ENCODE results near the gene C9orf57. TPM values are rescaled to one million over a fixed set of nuclear protein-coding genes. Genes with fewer than 3 reads are reported as not detected.
"Not testable (repeated sequence)": the region's sequence is repeated elsewhere in the genome, so short reads cannot be mapped to it uniquely, and the experiment has no call there.

Gene C9orf57, protein sequence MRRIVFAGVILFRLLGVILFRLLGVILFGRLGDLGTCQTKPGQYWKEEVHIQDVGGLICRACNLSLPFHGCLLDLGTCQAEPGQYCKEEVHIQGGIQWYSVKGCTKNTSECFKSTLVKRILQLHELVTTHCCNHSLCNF
- polyA plus RNA-seq (ENCODE audit: insufficient read length in 3 of 3) = not detected

DNA sequence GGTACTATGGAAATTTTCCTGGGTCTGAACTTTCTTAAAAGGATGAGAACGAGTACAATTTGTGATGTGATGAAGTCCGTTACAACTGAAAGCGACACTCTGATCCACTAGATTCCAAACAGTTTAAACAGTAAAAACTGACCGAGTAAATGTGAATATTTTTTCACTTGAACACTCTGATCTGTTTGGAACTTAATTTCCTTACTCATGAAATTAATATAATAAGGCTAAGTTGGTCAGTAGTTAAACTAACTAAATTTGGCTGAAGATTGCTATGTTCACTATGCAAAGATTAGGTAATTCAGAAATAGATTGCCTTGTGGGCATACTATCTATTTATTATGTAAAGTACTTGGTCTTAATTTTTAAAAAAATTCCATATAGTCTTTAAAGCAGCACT is at the start of gene C9orf57:
Gene C9orf57 (minus strand): TSS at position 101 of the 400 bp plus-strand sequence. CDS start 1,282 bp downstream, outside the sequence.
- DNase-seq (ENCODE audit: low read depth in 3 of 3, low spot score in 2 of 3) = no peak

DNA sequence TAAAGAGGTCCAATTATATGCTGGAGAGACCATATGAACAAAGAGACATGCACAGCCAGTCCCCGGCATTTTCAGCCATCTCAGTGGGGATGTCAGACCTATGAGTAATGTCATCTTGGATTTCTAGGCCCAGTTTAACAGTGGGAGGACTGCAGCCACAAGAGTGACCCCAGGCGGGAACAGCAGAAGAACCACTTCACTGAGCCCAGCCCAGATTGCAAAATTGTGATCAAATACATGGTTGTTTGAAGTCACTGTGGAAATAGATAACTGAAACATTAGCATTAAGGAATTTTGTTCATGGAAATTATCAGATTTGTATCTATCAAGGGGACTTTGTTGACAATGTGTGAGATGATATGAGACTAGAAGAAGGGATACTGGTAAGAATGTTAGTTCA is 42.1 kb upstream of the C9orf57 start:
- no peak for DNase-seq (ENCODE audit: low read depth in 3 of 3, low spot score in 2 of 3)

DNA sequence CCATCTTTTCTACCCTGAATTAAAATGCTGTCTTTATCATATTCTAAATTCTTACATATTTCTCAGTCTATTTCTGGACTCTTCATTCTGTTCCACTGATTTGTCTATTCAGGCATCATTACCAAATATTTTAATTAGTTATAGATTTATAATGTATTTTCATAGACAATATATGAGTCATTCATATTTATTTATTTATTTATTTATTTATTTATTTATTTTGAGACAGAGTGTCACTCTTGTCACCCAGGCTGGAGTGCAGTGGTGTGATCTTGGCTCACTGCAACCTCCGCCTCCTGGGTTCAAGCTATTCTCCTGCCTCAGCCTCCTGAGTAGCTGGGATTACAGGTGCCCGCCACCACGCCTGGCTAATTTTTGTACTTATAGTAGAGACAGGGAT is 35.1 kb upstream of the C9orf57 start:
- not testable (repeated sequence) for DNase-seq (ENCODE audit: low read depth in 3 of 3, low spot score in 2 of 3)

DNA sequence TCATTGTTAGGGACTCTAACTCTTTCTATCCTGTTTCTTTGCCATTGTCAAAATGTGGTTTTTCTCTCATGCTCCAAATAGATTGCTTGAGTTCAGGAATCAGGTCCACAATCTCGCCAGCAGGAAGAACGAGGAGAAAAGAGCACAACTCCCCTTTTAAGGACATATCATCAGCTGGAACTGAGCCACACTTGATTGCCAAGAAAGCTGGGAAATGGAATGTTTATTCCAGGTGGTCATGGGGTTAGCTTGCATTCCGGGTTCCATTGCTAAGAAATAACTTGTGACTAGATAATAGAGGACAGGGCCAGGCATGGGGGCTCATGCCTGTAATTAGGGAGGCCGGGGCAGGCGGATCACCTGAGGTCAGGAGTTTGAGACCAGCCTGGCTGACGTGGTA is 32.4 kb upstream of the C9orf57 start:
- no peak for DNase-seq (ENCODE audit: low read depth in 3 of 3, low spot score in 2 of 3)

DNA sequence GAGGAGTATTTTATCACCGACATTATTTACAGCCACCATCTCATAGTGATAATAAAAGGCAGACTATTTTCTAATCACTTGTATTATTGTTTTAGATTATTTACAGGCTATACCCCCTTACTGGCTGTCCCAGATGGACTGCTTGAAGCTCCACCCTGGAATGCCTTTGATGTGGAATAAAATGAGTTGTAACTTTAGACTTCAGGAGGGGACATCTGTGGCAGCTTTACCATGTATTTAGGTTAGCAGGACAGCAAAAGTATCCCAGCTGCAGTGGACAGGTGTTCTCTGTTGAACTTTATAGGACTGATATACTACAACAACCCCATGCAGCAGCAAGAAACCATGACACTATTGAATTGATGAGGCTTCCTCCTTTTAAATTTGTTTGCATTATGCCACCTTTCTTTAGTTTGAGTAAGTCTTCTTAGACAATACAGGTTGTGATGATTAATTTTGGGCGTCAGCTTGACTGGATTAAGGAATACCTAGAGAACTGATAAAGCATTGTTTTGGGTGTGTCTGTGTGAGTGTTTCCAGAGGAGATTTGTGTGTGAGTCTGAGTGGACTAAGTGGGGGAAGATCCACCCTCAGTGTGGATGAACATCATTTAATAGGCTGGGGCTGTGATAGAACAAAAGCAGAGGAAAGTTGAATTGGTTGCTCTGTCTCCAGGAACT is 29.2 kb upstream of the C9orf57 start:
- peak; percentile 3 to 9 (median 5) for DNase-seq (ENCODE audit: low read depth in 3 of 3, low spot score in 2 of 3)

DNA sequence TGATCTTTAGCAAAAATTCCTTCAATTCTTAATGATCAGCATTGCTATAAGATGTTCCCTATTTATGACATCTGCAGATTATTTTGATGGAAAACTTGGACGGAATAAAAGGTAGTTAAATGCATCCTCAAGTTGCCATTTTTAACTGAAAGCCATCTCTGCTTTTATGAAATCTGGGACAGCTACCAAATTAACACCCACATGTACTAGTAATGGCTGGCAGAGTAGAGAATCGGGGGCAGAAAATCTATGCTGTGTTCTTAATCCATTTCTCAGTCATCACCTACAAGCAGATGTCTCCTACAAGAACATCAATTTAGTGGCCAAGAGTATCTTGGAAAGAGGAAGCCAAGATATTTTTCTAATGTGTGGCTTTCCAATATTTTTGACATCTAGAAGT is 22.1 kb upstream of the C9orf57 start:
- DNase-seq (ENCODE audit: low read depth in 3 of 3, low spot score in 2 of 3) = no peak

DNA sequence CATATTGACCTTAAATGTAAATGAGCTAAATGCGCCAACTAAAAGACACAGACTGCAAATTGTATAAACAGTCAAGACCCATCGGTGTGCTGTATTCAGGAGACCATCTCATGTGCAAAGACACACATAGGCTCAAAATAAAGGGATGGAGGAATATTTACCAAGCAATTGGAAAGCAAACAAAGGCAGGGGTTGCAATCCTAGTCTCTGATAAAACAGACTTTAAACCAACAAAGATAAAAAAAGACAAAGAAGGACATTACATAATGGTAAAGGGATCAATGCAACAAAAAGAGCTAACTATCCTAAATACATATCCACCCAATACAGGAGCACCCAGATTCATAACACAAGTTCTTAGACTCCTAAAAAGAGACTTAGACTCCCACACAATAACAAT is 14.3 kb upstream of the C9orf57 start:
- DNase-seq (ENCODE audit: low read depth in 3 of 3, low spot score in 2 of 3) = not testable (repeated sequence)

DNA sequence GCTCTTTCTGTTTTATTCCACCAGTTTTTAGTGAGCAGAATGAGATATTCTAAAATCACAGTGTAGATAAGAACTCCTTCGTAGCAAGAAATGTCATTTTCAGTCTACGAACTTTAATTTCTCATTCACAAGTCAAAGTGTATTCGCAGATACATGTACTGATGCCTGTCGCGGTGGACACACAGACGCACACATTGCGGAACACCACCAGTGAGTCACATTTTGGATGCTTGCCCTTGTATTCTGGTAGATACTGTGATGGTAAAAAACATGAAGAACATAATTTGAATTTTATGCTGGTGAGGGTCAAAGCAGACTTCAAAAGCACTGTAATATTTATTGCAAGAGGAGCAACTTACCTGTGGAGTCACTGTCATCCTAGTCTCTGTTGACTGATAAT is 4.7 kb upstream of the C9orf57 start:
- DNase-seq (ENCODE audit: low read depth in 3 of 3, low spot score in 2 of 3) = no peak

DNA sequence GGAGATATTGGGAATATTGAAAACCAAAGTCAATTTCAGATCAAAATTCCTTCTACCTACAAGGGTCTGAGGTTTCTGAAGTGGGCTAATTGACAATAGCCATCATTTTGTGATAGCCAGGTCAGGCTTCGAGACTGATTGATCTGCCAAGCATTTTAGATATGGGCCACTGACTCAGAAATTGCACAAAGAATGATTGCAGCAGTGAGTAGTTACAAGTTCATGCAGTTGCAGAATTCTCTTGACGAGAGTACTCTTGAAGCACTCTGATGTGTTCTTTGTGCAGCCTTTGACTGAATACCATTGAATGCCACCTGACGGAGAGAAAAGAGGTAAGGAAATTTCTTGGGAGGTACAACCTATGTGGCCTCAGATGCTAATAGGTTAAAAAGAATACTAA is 8.3 kb downstream of the C9orf57 start:
- DNase-seq (ENCODE audit: low read depth in 3 of 3, low spot score in 2 of 3) = no peak

DNA sequence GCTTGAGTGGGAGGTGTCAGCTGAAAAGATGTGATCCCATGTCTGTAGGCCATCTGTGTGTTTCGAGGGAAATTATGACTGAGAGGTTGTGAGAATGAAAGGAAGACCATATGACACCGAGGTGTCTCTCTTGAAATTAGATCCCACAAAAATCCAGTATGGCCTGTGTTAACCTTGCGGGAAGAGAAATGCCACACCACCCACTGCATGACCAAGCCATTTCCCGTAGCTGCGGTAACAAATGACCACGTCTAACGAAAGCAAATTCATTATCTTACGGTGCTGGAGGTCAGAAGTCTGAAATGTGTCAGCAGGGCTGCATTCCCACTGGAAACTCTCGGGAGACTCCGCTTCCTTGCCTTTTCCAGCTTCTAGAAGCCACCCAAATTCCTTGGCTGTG is 11.6 kb downstream of the C9orf57 start:
- DNase-seq (ENCODE audit: low read depth in 3 of 3, low spot score in 2 of 3) = no peak

DNA sequence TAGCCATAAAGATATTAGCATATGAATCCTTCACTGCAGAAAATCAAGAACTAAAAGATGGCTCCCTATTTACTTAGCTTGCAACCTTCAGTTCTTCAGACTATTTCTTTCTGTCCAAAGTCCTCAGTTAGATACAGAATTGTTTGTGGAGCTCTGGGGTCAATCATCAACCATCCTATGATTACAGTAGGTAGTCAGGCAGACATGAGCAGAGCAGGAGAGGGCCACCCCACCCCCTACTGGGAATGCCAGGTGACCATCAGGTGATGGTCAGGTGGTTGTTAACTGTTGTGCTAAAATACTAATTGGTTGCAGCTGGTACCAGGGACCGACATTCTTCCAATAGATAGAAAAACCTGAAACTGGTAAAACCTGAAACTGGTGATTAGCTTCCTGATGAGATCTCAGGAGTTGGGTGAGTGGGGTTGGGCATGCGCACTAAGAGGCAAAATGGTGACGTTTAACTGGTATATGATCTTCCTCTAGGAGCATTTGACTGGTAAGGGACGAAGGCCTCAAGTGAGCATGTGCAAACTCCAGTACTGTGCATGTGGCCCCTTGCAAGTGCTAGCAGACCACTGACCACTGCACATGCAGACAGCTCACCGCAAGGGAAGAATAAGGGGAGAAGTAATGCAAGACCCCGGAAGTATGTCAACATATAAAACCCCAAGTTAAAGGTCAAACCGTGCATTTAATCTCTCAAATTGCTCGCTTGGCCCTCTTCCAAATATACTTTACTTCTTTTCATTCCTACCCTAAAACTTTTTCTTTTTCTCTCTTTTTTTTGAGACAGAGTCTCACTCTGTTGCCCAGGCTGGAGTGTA is 13.6 kb downstream of the C9orf57 start:
- DNase-seq (ENCODE audit: low read depth in 3 of 3, low spot score in 2 of 3) = no peak

DNA sequence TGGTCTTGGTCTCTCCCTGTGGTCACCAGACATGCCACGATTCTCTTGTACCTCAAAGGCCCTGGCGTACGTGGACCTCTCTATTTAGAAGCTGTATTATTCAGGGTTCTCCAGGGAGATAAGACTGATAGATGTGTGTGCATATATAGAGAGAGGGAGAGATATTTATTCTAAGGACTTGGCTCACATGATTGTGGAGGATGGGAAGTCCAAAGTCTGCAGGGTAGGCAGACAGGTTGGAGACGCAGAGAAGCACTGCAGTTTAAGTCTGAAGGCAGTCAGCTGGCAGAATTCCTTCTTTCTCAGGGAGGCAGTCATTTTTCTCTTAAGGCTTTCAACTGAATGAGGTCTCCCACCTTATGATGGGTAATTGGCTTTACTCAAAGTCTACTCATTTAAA is 16.3 kb downstream of the C9orf57 start:
- no peak for DNase-seq (ENCODE audit: low read depth in 3 of 3, low spot score in 2 of 3)

DNA sequence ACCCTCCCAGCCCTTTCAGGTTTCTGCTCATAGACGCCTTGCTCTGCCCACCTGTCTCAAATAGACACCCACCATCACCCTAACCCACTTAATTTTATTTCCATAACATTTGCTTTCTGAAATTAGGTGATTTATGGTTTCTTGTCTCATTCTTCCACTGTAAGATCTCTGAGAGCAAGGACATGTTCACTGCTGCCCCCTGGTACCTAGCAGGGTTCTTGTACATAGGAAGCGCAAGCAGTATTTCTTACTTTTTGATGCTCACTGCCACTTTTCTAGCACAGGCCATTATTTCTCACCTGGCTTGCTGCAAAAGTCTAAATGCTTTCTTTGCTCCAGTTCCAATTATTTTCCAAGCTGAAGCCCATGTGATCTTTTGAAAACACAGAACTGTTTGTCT is 16.8 kb downstream of the C9orf57 start:
- no peak for DNase-seq (ENCODE audit: low read depth in 3 of 3, low spot score in 2 of 3)

DNA sequence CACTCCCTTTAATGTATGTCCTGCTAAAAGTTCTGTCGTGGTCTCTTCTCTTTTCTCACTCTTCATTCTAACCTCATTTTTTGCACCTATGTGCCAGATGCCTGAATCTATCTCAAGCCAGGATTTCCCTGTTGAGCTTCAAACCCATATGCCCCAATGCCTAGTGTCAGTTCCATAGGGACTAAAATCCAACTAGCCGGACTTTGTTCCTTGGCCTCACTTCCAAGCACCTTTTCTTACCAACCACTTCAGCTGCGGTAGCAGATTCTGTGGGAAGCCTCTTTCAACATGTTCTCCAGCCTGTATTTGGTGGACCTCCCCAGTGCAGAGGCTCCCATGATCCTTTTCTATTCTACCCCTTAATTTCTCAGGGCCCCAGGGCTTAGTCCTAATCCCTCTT is 17.5 kb downstream of the C9orf57 start:
- no peak for DNase-seq (ENCODE audit: low read depth in 3 of 3, low spot score in 2 of 3)

DNA sequence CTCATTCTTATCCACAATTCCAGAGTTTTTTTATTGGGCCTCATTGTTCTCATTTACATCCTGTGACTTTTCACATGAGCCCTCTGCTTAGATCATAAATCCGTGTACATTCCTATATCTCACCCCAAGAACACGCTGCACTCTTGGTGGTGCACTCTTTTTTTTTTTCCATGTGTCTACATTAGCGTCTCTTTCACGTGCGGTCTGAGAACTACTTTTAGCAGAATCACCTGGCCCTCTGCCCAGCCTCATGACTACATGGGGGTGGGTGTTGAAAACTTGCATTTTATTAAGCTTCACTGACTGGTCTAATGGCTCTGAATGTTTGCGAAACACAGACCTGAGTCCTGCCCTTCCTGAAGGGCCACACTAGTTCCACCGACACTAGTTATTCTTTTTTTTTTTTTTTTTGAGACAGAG is 18.6 kb downstream of the C9orf57 start:
- no peak for DNase-seq (ENCODE audit: low read depth in 3 of 3, low spot score in 2 of 3)

DNA sequence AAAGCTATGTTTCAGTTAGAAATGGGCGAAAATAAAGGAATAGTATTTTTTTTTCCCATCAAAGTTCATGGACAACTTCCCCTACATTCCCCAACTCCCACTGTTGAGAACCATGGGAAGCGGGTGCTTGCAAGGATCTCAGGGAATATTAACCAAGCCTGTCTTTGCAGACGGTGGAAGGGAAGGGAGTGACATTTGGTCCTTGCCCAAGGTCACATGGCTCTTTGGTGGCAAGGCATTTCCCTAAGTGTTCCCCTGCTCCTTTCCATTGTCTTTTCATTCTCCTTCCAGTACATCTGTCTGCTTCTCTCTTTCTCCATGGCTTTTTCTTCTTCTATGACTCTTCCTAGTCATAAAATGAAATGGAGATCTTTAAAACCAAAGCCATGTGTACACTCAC is 19.0 kb downstream of the C9orf57 start:
- no peak for DNase-seq (ENCODE audit: low read depth in 3 of 3, low spot score in 2 of 3)

DNA sequence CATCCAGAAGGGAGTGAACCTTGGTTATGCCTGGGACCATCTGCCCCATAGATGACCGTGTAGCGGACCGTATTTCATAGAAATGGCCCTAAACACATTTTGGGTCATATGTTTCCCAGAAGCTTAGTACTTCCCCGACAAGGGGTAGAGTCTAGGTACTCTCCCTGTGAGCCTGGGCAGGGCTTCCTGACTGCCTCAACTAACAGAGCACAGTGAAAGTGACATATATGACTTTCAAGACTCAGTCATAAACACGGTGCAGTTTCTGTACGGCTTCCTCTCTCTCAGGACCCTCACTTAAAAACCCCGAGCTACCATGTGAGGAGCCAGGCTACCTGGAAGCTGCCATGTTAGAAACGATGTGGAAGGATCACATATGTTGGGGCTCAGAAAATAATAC is 20.9 kb downstream of the C9orf57 start:
- DNase-seq (ENCODE audit: low read depth in 3 of 3, low spot score in 2 of 3) = no peak

DNA sequence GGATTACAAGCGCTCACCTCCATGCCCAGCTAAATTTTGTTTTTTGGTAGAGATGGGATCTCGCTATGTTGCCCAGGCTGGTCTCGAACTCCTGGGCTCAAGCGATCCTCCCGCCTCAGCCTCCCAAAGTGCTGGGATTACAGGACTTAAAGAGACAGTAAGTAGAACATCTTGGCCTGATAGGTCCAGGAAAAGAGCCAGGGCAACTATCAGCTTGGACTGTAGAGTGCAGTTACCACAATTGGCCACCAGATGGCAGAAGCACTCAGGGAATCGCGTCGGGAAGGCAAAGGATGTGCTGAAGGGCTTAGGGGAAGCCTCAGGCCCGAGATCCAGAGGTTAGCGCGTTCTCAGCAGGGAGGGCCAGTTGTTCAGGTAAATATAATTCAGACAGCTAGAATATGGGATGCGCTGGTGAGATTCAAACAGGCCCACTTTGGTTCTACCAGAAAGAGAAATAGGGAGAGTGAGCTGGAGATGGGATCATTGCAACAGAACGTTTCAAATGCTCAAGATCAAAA is 21.5 kb downstream of the C9orf57 start:
- DNase-seq (ENCODE audit: low read depth in 3 of 3, low spot score in 2 of 3) = peak; percentile 57 to 70 (median 65)

DNA sequence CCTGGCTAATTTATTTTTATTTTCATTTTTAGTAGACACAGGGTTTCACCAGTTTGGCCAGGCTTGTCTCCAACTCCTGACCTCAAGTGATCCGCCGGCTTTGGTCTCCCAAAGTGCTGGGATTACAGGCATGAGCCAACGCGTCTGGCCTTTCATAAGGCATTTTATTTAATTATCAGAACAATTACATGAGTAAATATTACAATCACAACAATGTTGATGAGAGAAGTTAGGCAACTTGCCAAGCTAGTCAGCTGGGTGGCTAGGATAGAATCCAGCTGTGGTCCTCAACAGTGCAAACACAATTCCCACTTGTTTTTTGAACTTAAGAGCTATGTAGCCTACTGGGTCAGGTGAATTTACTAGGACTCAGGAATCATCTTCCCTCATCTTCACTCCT is 22.0 kb downstream of the C9orf57 start:
- DNase-seq (ENCODE audit: low read depth in 3 of 3, low spot score in 2 of 3) = no peak

DNA sequence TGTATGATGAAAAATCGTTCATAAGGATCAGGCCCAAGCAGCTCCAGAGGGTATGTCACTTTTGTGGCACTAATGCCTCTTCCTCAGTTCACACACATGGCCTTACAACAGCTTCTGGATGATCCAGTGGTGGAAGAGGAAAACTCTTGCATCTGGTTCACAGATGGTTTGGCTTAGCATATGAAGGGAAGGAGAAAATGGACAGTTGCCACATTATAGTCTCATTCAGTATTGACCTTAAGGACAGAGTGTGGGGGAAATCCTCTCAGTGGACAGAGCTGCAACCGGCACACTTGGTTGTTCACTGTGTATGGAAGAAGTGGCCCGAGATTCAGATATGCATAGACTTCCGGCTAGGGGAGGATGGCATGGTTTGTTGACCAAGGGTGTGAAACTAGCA is 22.8 kb downstream of the C9orf57 start:
- DNase-seq (ENCODE audit: low read depth in 3 of 3, low spot score in 2 of 3) = no peak

DNA sequence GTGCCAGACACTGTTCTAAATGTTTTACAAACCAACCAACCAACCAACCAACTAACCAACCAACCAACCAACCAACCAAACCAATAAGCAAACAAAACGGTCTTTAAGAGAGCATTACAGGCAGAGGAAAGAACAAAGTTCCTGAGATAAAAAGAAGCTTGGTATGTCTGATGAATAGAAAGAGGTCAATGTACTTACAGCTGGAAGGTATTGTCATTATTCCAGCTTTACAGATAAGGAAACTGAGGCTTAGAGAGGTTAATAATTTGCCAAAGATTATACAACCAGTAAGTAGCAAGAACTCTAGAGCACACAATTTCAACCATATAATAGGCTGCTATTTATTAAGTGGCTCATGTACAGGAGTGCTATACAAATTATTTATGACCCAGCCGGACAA is 29.6 kb downstream of the C9orf57 start:
- DNase-seq (ENCODE audit: low read depth in 3 of 3, low spot score in 2 of 3) = no peak

DNA sequence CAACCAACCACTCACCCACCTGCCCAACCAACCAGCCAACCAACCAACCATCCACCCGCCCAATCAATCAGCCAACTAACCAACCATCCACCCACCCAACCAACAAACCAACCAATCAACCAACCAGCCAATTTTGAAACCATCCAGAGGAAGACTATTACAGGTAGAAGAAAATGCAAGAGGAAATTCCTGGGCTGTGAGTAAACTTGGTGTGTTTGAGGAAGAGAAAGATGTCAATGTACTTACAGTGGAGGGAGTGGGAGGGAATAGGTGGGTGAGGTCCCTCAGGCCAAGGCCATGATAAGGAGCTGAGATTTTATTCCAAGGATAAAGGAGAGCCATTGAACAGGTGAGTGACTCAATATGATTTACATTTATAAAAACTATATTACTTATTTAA is 30.4 kb downstream of the C9orf57 start:
- no peak for DNase-seq (ENCODE audit: low read depth in 3 of 3, low spot score in 2 of 3)

Data from right renal cortex interstitium (tissue), 3 donors.